Lower leg skin (tissue), 3 donors: Measurements from ENCODE around the gene TMEM129.

Source experiments
- POLR2A ChIP-seq, 2 donors: fragments of 450-650 bp; IDR thresholded peaks; one replicate each; pipeline ENCODE4 v1.6.1; 2016 to 2017; ENCODE audit warnings: antibody characterized with exemption in 2 of 2, mild to moderate bottlenecking in 1 of 2, moderate library complexity in 1 of 2
- TF ChIP-seq, protein P1 (sequence below), 3 donors: fragments of 450-650 bp; IDR thresholded peaks; one replicate each; pipeline ENCODE4 v1.5.1; 2016; ENCODE audit warnings: antibody characterized with exemption in 3 of 3, mild to moderate bottlenecking in 3 of 3, moderate library complexity in 2 of 3

DNA sequence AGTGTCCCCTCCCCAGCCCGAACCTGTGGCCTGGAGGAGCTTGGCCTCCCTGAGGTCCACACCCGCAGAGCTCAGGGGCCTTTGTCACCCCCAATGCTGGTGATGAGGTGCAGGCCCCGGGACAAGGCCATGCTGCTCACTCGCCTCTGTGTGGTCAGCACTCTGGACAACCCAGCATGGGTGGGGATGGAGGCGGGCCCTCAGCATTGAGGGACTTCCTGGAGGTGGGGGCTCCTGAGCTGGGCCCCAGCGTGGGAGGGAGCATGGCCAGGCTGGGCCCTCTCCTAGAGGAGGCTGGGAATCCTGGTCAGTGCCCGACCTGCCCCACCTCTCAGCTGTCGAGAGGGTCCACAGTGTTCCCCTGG, 30.8 kb upstream of the TMEM129 start:
- TF ChIP-seq, protein P1, sequence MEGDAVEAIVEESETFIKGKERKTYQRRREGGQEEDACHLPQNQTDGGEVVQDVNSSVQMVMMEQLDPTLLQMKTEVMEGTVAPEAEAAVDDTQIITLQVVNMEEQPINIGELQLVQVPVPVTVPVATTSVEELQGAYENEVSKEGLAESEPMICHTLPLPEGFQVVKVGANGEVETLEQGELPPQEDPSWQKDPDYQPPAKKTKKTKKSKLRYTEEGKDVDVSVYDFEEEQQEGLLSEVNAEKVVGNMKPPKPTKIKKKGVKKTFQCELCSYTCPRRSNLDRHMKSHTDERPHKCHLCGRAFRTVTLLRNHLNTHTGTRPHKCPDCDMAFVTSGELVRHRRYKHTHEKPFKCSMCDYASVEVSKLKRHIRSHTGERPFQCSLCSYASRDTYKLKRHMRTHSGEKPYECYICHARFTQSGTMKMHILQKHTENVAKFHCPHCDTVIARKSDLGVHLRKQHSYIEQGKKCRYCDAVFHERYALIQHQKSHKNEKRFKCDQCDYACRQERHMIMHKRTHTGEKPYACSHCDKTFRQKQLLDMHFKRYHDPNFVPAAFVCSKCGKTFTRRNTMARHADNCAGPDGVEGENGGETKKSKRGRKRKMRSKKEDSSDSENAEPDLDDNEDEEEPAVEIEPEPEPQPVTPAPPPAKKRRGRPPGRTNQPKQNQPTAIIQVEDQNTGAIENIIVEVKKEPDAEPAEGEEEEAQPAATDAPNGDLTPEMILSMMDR (IDR thresholded peaks at IDR 0.05): no peak
- no peak for TF ChIP-seq POLR2A (IDR thresholded peaks at IDR 0.05)
